ENCODE results near the gene FGF1.

Gene FGF1

DNA sequence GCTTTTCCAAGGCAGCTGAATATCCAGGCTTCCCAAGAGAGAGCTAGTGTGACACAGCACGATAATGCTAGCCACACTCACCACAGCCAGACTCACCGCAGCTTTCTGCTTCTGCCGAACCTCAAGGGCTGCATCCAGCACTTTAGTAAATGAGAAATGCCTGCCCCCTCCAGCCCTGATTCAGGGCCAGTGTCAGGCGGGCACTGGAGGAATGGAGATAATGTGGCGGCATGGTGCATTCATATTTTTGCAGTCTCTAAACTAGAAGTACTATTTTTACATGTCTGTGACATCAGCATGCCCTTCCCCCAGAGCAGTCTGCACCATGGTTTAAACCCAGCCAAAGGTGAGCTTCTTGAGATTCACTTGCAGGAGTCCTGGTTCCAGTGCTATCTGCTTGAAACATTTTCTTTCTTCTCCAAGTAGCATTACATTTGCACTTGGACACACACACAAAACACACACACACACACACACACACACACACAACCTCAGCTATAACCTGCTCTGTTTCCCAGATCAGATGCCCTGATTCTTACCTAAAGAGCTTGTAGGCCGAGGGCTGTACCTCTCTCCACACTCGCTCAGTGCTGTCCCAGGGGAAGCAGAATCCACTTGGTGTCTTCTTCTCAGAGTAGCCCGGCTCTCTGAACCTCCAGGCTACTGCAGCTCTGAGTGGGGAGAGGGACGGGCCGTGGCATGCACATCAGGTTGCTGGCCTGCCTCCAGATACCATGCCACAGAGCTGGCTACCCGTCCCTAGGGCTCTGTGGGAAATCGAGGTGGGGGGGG is at the start of gene FGF1:
FGF1 (minus strand) TSS at position 673 of the 792 bp plus-strand sequence. CDS start 71,963 bp downstream, outside the sequence.
- no peak for DNase-seq (ENCODE audit: low read depth)

DNA sequence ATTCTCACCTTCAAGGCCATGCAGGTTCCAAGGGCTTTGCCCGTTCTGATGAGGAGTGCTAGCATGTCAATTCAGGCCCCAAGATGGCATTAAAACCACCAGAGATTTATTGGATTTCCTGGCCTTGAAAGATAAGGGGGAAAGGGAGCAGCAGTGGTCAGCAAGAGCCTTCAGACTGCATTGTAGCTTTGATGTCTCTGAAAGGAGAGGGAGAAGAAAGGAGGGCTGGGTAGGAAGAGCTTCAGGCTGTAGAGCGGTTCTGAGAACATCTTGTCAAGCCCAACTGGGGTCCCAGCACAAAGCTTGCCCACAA is 41.8 kb upstream of the FGF1 start:
- no peak for DNase-seq (ENCODE audit: low read depth)

DNA sequence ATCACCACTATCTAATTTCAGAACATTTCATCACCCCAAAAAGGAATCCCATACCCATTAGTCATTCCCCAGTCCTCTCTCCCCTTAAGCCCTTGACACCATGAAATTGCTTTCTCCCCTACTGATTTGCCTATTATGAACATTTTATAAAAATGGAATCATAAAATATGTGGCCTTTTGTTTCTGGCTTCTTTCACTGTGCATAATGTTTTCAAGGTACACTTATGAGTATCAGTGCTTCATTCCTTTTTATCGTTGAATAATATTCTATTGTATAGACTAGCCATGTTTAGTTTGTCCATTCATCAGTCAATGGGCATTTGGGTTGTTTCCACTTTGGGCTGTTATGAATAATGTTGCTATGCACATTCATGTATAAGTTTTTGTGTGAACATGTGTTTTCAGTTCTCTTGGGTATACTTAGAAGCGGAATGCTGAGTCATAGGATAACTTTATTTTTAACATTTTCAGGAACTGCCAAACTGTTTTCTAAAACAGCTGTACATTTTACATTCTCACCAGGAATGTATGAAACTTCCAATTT is 40.4 kb upstream of the FGF1 start:
- no peak for DNase-seq (ENCODE audit: low read depth)

- DNase-seq (ENCODE audit: low read depth) = no peak
Measured at GRCh38 chr5:142725231-142726187, 39.6 kb upstream of the FGF1 start.

DNA sequence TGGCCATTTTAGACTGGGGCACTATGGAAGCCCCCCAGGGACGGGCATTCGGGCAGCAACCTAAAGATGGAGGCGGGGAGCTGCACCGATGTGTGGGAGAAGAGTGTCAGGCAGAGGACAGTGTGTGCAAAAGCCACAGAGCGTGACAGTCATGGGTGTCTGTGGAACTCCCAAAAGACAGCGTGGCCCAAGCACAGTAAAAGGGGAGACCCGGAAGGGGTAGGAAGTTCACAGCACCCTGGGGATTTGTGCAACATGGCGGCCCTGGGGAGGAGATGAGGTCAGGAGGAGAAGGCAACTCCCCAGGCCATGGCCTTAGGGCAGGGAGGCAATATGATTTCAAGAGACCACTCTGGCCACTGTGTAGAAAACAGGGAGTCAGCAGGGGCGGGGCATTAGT is 38.9 kb upstream of the FGF1 start:
- DNase-seq (ENCODE audit: low read depth) = no peak

- no peak for DNase-seq (ENCODE audit: low read depth)
Measured at GRCh38 chr5:142722896-142723295, 37.0 kb upstream of the FGF1 start.

- no peak for DNase-seq (ENCODE audit: low read depth)
Measured at GRCh38 chr5:142722146-142722545, 36.3 kb upstream of the FGF1 start.

GRCh38 chr5:142720641-142721271 is 34.9 kb upstream of the FGF1 start:
- no peak for DNase-seq (ENCODE audit: low read depth)

DNA sequence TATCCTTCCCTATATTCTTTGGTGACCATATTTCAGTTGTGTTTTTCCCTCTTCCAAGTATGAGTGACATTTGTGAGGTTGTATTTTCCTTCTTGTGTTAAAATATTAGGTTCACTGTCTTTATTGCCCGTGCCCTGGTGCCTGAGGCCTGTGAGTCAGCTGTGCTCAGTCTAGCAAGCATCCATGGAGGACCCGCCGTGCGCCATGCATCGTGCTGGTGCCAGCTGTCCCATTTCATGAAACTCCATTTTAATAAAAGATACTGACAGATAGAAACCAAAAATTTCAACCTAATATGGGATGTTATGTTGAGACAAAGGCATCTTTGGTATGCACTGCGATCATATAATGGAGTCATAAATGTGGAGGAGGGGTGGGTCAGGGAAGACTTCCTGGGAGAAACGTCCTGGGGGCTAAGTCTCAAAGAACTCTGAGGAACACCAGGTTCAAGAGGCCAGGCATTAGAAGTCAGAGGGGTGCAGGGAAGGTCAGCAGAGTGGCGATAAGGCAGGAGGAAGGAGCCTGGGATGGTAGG is 34.0 kb upstream of the FGF1 start:
- no peak for DNase-seq (ENCODE audit: low read depth)

- DNase-seq (ENCODE audit: low read depth) = no peak
Measured at GRCh38 chr5:142717582-142718215, 31.8 kb upstream of the FGF1 start.

GRCh38 chr5:142716963-142717362 is 31.1 kb upstream of the FGF1 start:
- DNase-seq (ENCODE audit: low read depth) = no peak

DNA sequence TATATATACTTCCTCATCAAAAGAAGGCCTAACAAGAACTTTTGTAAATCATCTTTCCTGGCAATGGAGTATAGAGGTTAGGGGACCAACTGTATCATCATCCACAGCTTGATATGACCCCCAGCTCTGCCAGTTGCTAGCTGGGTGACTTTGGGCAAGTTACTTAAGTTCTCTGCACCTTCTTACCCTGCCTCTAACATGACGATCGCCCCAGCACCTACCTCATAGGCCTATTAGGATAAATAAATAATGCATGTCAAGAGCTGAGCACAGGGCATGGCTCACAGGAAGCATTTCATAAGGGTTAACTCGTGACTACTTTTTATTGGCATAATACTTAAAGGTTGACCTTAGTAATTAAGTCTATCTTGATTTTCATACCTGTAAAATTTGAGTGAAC is 29.4 kb upstream of the FGF1 start:
- no peak for DNase-seq (ENCODE audit: low read depth)

DNA sequence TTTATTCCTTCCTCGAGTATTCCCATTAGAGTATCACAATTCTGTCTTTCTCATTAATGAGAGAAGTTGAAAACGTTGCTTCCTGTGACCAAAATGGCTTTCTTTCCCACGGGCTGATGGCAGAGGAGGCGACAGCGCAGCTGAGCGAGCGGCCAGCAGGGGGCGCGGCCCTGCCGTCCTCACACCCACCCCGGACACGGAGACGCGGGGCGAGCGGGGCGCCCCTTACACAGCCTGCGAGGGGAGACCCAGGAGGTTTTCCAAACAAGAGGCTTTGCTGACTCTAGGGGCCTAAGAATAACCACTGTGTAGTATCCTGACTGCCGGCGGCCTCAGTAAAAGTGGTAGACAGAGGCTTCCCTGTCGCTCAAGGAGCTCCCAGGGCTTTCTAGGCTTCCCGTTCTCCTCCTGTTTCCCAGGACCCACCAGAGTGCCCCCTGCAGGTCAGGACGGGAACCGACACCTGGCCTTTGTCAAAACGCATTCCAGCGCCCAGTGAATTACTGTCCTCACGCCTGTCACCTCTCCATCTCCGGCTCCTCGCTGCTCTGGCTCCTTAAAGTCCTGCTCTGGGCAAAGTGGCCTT is 27.3 kb upstream of the FGF1 start:
- DNase-seq (ENCODE audit: low read depth) = peak; percentile 52

DNA sequence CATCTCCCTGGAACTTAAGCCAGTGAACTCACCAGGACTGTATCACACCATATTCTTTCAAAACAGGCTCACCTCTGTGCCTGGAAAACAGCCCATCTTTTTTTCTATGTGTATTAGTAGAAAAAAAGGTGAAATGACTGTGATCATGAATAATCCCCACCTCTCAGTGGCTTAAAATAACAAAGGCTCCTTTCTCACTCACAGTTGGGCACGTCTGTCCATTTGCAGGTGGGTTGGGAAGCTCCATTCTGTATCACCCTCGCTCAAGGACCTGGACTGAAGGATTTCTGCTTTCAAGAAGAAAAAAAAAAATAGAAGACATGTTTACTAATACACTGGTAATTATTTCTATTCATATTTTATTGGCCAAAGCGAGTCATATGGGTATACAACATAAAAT is 17.3 kb upstream of the FGF1 start:
- DNase-seq (ENCODE audit: low read depth) = no peak

DNA sequence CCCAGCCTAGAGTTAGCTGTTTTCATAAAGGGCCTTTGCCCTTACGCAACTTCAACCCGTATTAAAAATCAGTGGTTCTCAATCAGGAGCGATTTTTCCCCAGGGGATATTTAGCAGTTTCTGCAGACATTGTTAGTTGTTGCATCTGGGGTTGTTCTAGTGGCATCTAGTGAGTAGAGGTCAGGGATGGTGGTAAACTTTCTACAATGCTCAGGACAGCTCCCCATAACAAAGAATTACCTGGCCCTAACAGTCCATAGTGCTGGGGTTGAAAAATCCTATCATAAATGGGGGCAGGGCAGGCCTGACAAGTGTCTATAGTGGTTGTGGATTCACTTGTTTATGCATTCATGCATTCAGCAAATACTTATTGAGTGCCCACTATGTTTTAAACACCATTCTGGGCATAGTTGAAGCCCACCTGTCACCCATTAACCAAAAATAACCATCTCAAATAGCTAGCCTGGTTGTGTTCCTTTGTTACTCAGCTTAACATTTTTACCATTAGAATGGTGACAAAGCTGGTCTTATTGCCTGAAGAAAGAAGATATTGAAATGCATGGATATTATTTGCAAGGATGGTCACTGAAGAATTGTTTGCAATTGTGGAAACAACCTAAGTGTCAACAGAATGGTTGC is 15.9 kb upstream of the FGF1 start:
- DNase-seq (ENCODE audit: low read depth) = no peak

- DNase-seq (ENCODE audit: low read depth) = no peak
Measured at GRCh38 chr5:142700566-142700965, 14.7 kb upstream of the FGF1 start.

DNA sequence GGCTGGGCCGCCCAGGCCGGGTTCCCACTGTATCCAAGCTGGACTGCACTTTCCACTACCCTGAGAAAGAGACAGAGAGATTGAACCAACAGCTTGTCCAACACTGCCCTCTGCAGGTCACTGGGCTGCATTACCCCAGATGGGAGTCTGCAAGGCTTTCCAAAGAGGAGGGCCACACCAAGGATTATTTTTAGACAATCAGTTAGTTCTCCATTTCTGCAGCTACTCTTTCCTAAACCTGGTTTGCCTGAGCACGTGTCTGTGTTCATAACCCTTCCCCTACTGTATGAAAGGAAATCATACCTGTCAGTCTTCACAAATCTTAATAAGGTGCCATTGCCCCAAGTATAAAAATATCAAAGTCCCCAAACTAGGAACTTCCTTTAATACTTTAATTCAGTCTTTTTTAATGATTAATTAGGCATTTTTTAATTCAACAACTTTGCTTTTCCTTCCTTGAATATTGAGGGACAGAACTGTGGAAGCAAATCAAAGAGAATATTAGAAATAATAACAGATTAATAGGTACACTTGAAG is 13.4 kb upstream of the FGF1 start:
- peak; percentile 32 for DNase-seq (ENCODE audit: low read depth)

DNA sequence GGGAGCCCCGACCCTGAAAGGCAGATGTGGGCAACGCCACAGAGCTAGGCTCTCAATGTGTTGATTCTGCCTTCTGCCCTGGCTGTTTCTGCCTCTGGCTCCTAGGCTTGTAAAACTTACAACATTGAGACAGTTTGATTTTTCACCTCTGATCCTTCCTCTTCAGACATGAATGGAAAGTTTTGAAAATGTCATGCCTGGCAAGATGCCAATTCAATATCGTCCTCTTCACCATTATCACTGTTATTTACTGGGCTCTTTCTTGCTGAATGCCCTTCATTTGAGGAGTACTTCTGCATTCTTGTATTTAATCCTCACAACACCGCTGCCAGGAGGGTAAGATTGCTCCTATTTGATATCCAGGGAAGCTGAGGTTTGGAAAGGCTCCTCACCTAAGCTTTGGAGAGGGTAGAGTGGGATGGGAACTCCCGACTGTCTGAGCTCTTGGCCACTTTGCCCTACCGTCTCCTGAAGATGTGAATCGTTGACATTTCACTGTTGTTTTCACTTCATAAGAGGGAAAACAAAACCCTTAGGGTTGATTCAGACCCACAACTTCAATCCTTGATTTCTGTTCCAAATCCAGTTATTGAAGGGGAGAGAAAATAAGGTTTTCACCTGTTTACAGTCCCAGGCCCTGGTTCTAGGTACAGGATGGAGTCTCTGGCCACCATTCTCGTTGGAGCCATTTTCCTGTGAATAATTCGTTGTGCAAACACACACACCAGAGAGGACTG is 12.7 kb upstream of the FGF1 start:
- no peak for DNase-seq (ENCODE audit: low read depth)

DNA sequence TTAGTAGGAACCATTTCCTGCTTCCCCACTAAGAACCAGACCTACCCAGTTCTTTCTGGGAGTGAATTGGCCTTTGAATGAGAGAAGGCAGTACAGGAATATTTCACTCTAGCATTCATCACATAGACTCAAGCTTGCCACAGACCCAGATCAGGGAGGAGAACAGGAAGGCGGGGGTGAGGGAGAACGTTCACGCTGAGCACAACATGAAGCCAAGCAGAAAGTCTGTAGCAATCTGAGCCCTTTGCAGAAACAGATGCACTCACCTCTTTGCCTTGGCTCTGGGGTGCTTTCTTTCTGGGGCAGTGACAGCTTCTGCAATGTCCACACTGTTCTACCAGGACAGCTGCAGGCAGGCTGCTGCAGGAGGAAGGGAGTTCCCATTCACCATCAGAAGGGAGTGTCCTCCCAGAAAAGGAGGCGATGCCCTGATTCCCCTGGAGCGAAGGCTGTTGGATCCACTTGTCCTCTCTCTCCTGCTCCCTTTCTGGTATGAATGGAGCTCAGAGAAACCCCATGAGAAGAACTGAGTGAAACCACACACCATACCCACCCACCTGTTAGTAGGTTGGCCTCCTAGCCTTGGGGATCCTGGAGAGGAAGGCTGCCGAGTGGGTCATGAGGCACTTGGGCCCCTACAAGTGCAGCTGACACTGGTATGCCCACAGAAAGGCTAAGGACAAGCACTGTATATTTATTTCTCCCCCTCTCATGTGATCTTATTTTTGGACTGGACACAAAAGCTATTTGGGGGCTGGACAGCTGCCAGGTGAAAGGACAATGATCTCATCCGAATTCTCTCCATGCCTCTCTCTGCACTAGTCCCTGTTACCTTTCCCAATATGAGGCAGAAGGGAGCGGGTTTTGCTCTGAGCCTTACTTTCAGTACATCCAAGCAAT is 11.7 kb upstream of the FGF1 start:
- DNase-seq (ENCODE audit: low read depth) = no peak
